ENCODE results near the gene GNLY.
A peak's percentile ranks its signal among the peaks of the same experiment; 100 is the strongest.
"Not testable (repeated sequence)": the region's sequence is repeated elsewhere in the genome, so short reads cannot be mapped to it uniquely, and the experiment has no call there.

GNLY gene

GRCh38 chr2:85665264-85665937, 28.8 kb upstream of the GNLY start:
- DNase-seq (ENCODE audit: low spot score), result no peak

GRCh38 chr2:85666016-85666415, 28.1 kb upstream of the GNLY start:
- DNase-seq (ENCODE audit: low spot score), result no peak

- no peak for DNase-seq (ENCODE audit: low spot score)
Observed at GRCh38 chr2:85666435-85667316, 27.5 kb upstream of the GNLY start.

GRCh38 chr2:85667561-85668008, 26.6 kb upstream of the GNLY start:
- no peak for DNase-seq (ENCODE audit: low spot score)

GRCh38 chr2:85668009-85668856, 25.9 kb upstream of the GNLY start, which contains the start of gene SFTPB:
Gene SFTPB, minus strand, starts transcription at chr2:85668199. Its CDS starts 16 bp downstream, at chr2:85668183.
- DNase-seq (ENCODE audit: low spot score), result no peak

- DNase-seq (ENCODE audit: low spot score), result no peak
Observed at GRCh38 chr2:85668857-85669142, 25.4 kb upstream of the GNLY start.

- DNase-seq (ENCODE audit: low spot score), result no peak
Observed at GRCh38 chr2:85669549-85669948, 24.6 kb upstream of the GNLY start.

GRCh38 chr2:85670416-85670815, 23.7 kb upstream of the GNLY start:
- DNase-seq (ENCODE audit: low spot score), result not testable (repeated sequence)

GRCh38 chr2:85672456-85672855, 21.7 kb upstream of the GNLY start:
- DNase-seq (ENCODE audit: low spot score), result no peak

- no peak for DNase-seq (ENCODE audit: low spot score)
Observed at GRCh38 chr2:85673716-85674375, 20.3 kb upstream of the GNLY start.

- DNase-seq (ENCODE audit: low spot score), result no peak
Observed at GRCh38 chr2:85674417-85674816, 19.7 kb upstream of the GNLY start.

GRCh38 chr2:85675427-85675826, 18.7 kb upstream of the GNLY start:
- no peak for DNase-seq (ENCODE audit: low spot score)

- DNase-seq (ENCODE audit: low spot score), result no peak
Observed at GRCh38 chr2:85675866-85676548, 18.2 kb upstream of the GNLY start.

GRCh38 chr2:85678377-85678776, 15.8 kb upstream of the GNLY start:
- no peak for DNase-seq (ENCODE audit: low spot score)

GRCh38 chr2:85678794-85679672, 15.1 kb upstream of the GNLY start:
- peak; percentile 94 for DNase-seq (ENCODE audit: low spot score)

- no peak for DNase-seq (ENCODE audit: low spot score)
Observed at GRCh38 chr2:85680707-85681371, 13.3 kb upstream of the GNLY start.

GRCh38 chr2:85681372-85681763, 12.8 kb upstream of the GNLY start:
- no peak for DNase-seq (ENCODE audit: low spot score)

GRCh38 chr2:85681776-85682175, 12.4 kb upstream of the GNLY start:
- DNase-seq (ENCODE audit: low spot score), result no peak

GRCh38 chr2:85682378-85682777, 11.8 kb upstream of the GNLY start:
- DNase-seq (ENCODE audit: low spot score), result no peak

GRCh38 chr2:85684380-85684779, 9.8 kb upstream of the GNLY start:
- no peak for DNase-seq (ENCODE audit: low spot score)

All from HuH-7 (cell line).